AG04449 (cell line): ENCODE data around the gene ROBO2.

Experiments
- CTCF ChIA-PET: fragments of 350-600 bp; formaldehyde crosslinking; extraction: SDS; loops from one replicate; lab custom pipeline; 2021; ENCODE audit warnings: antibody characterized with exemption; lab: Yijun Ruan, JAX
- POLR2A ChIA-PET: fragments of 400-600, 350-600 bp; formaldehyde crosslinking; extraction: SDS; loops from one replicate; lab custom pipeline; 2020; ENCODE audit warnings: antibody characterized with exemption, inconsistent platforms; lab: Yijun Ruan, JAX
- DNase-seq: peaks from one replicate; pipeline ENCODE4 v3.0.0-alpha.2; 2010; ENCODE audit warnings: low read depth, low spot score
- H3K4me3 ChIP-seq: 2 replicates; pipeline ENCODE4 v1.5.1; 2011; ENCODE audit warnings: low read depth, mild to moderate bottlenecking, control low read depth, low read length
- CTCF ChIP-seq: IDR thresholded peaks from one replicate; pipeline ENCODE4 v1.5.1; 2011; ENCODE audit warnings: mild to moderate bottlenecking, moderate library complexity, low read length, control low read depth, inconsistent platforms; ENCODE audit not compliant: insufficient read depth; ENCODE audit errors: missing control alignments

Gene ROBO2

DNA sequence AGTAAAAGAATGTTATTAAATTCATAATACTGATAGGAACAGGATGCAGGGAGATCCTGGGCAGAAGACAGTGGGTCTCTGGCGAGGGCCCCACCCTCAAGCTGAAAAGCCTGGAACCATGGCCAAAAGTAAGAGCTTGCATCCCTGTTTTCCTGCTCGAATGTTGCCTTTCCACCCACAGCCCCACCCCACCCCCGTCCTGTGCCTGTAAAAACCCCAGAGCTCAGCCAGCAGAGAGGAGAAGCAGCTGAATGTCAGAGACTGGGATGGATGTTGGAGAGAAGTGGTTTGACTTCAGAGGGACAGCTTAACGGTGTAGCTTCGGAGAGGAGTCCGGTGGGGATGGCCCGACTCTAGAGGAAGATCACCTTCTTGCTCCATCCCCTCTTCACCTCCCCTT lies 207.9 kb downstream of the ROBO2 start:
- ChIA-PET POLR2A (no interaction called here), CTCF (interaction anchor here (0.6 kb wide), 1 partner anchor 209 kb away, joined by 3 read pairs; no protein-coding TSS in a partner anchor)
- no peak for DNase-seq
- H3K4me3 ChIP-seq, result no peak overlapping the region
- no peak for TF ChIP-seq CTCF

DNA sequence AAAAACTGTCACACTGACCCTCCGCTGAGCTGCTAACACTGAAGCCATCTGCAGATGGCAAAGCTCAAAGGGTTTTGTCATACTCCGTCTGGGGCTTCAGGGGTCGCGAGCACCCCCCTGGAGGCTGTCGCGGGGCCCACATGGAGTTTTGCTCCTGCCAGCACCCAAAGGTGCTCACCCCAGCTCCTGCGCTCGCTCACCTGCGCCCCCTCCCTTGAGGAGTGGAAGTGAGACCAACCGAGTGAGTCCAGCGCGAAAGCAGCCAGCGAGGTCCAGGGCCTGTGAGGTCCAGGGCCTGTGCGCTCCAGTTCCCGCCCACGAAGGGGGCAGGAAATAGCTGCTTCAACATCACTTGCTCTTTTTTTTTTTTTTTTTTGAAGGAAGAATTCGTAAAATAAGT lies 208.5 kb downstream of the ROBO2 start:
- POLR2A ChIA-PET, result no interaction called here
- no peak for DNase-seq
- H3K4me3 ChIP-seq, result no peak overlapping the region
- TF ChIP-seq CTCF, result no peak
- CTCF ChIA-PET, result interaction anchor here (0.6 to 0.8 kb wide), 2 partner anchors 10 to 210 kb away, joined by 3 read pairs; no protein-coding TSS in a partner anchor

DNA sequence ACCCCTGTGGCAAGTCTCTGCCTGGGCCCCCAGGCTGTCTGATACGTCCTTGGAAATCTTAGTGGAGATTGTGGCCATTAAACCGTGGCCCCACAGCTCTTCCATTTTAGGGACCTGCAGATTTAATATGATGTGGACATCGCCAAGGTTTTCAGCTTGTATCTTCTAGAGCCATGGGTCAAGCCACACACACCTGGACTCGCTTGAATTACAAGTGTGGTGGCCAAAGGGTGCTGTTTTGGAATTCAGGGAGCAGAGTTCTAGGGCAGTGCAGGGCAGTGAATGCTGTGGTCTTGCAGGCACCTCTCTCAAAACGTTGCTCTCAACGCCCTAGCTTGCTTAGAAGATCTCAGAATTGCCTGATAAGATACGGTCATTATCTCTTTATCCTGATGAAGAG lies 211.2 kb downstream of the ROBO2 start:
- CTCF ChIA-PET, result interaction anchor here (1.2 kb wide), 1 partner anchor 212 kb away, joined by 3 read pairs; no protein-coding TSS in a partner anchor
- TF ChIP-seq CTCF, result no peak
- POLR2A ChIA-PET, result no interaction called here
- DNase-seq, result no peak
- H3K4me3 ChIP-seq, result no peak overlapping the region

- TF ChIP-seq CTCF, result peak; percentile 43
- no peak overlapping the region for H3K4me3 ChIP-seq
- POLR2A ChIA-PET, result no interaction called here
- CTCF ChIA-PET, result interaction anchor here (1.0 to 2.9 kb wide), 2 partner anchors 216 to 218 kb away, joined by 5 to 13 read pairs; no protein-coding TSS in a partner anchor
- DNase-seq, result no peak
Observed at GRCh38 chr3:77254967-77255831, 215.3 kb downstream of the ROBO2 start.

GRCh38 chr3:77256584-77257503 lies 216.9 kb downstream of the ROBO2 start:
- CTCF ChIA-PET, result interaction anchor here (1.7 to 2.9 kb wide), 3 partner anchors 10 to 219 kb away, joined by 4 to 13 read pairs (median 6); no protein-coding TSS in a partner anchor
- TF ChIP-seq CTCF, result no peak
- no peak for DNase-seq
- H3K4me3 ChIP-seq, result no peak overlapping the region
- POLR2A ChIA-PET, result no interaction called here

DNA sequence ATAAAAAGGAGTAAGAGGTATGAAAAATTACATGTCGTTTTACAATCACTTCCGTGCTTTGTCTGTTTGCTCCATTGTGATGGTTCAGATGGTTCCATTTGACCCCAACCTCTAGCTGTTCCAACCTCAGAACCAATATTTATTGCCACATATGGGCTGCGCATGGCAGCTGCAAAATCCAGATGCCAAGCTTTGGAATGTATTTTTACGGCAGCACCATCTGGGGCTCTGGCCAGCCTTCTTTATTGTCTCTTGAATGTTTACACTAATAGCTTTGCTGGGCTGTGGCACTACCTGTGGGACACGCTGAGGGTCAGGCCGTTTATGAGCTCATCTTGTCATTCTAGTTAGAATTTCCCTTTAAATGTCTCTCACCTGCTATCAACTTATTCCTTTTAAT lies 219.8 kb downstream of the ROBO2 start:
- DNase-seq, result no peak
- H3K4me3 ChIP-seq, result no peak overlapping the region
- no peak for TF ChIP-seq CTCF
- POLR2A ChIA-PET, result no interaction called here
- CTCF ChIA-PET, result interaction anchor here (1.0 to 1.3 kb wide), 3 partner anchors 219 to 223 kb away, joined by 3 to 4 read pairs (median 4); no protein-coding TSS in a partner anchor
